ENCODE results near the gene SLC17A1. TPM values are rescaled to one million over a fixed set of nuclear protein-coding genes. Genes with fewer than 3 reads are reported as not detected.

SLC17A1 gene
- total RNA-seq, result not detected in 2 replicates

DNA sequence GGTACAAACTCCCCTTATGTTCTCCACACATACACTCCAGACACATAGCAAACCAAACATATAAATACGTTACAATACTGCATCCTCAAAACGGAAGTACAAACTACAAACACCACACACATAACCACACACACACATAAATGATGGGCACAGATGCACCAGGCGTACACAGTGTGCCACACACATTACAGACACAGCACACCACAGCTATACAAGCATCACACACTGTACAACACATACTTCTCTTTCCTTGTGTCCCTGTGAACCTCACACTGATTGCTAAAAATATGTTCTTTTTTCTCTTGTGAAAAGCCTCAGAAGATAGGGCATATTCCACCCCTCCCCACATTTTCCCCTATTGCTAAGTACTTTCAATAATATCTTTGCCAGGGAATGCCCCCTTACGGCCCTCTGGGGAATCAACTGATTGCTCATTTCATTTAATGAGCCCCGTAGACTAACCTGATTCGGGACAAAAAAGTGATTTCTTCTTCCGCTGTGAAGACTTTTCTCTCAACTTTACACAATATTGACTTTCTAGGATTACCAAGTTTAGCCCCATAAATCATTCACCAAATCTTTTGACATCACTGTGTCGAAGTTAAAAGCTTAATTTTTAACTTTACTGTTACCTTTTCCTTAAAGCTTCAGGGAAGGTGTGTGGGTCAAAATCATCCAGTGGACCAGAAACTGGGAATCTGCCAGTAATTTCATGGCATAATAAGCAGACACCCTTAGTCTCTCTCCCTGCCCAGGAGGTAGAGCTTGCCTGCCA, at the start of gene SLC17A1:
TSS of gene SLC17A1 (minus strand) at position 521 of the 775 bp plus-strand sequence. CDS start 1,495 bp downstream, outside the sequence.
- H3K4me3 ChIP-seq (ENCODE audit: insufficient read depth, low read length), result no peak within 1 kb of the TSS
- no peaks in the 10 kb centered on the region for H3K36me3 ChIP-seq (ENCODE audit: insufficient read depth, low read length)
- DNase-seq (ENCODE audit: insufficient read length, low spot score, missing footprints), result no peak
- H3K79me2 ChIP-seq (ENCODE audit: insufficient read depth, low read length), result no peaks in the 10 kb centered on the region
- H3K27me3 ChIP-seq (ENCODE audit: insufficient read depth, low read length), result no peaks in the 10 kb centered on the region
- no peak within 1 kb of the TSS for H2AFZ ChIP-seq (ENCODE audit: low read length)
- no peak within 1 kb of the TSS for H3K4me2 ChIP-seq (ENCODE audit: insufficient read depth, low read length)
- no peaks in the 10 kb centered on the region for H3K9me3 ChIP-seq (ENCODE audit: low read depth, low read length)
- no peak within 1 kb of the TSS for H3K27ac ChIP-seq (ENCODE audit: low read depth, low read length)
- no peaks in the 10 kb centered on the region for H4K20me1 ChIP-seq (ENCODE audit: insufficient read depth, low read length)
- no peaks in the 10 kb centered on the region for H3K4me1 ChIP-seq (ENCODE audit: insufficient read depth, low read length)
- TF ChIP-seq, protein P1, sequence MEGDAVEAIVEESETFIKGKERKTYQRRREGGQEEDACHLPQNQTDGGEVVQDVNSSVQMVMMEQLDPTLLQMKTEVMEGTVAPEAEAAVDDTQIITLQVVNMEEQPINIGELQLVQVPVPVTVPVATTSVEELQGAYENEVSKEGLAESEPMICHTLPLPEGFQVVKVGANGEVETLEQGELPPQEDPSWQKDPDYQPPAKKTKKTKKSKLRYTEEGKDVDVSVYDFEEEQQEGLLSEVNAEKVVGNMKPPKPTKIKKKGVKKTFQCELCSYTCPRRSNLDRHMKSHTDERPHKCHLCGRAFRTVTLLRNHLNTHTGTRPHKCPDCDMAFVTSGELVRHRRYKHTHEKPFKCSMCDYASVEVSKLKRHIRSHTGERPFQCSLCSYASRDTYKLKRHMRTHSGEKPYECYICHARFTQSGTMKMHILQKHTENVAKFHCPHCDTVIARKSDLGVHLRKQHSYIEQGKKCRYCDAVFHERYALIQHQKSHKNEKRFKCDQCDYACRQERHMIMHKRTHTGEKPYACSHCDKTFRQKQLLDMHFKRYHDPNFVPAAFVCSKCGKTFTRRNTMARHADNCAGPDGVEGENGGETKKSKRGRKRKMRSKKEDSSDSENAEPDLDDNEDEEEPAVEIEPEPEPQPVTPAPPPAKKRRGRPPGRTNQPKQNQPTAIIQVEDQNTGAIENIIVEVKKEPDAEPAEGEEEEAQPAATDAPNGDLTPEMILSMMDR (IDR thresholded peaks at IDR 0.05; ENCODE audit: extremely low read depth, low read depth, low read length), result no peak

- Histone ChIP-seq H3K9me3 (ENCODE audit: low read depth, low read length) (no peaks in the 10 kb centered on the region), H3K4me1 (ENCODE audit: insufficient read depth, low read length) (peaks cover 9% of the 10 kb centered on the region), H3K4me2 (ENCODE audit: insufficient read depth, low read length) (no peak overlapping the region), H3K27me3 (ENCODE audit: insufficient read depth, low read length) (no peaks in the 10 kb centered on the region), H3K79me2 (ENCODE audit: insufficient read depth, low read length) (no peaks in the 10 kb centered on the region), H3K27ac (ENCODE audit: low read depth, low read length) (no peak overlapping the region), H3K36me3 (ENCODE audit: insufficient read depth, low read length) (no peaks in the 10 kb centered on the region), H4K20me1 (ENCODE audit: insufficient read depth, low read length) (no peaks in the 10 kb centered on the region), H3K4me3 (ENCODE audit: insufficient read depth, low read length) (no peak overlapping the region), H2AFZ (ENCODE audit: low read length) (no peak overlapping the region)
- TF ChIP-seq, protein P1 (IDR thresholded peaks at IDR 0.05; ENCODE audit: extremely low read depth, low read depth, low read length), result no peak
- no peak for DNase-seq (ENCODE audit: insufficient read length, low spot score, missing footprints)
Observed at GRCh38 chr6:25880601-25881000, 48.7 kb upstream of the SLC17A1 start.

- H3K4me3 ChIP-seq (ENCODE audit: insufficient read depth, low read length), result no peak overlapping the region
- no peak for DNase-seq (ENCODE audit: insufficient read length, low spot score, missing footprints)
- no peak overlapping the region for H2AFZ ChIP-seq (ENCODE audit: low read length)
- TF ChIP-seq, protein P1 (IDR thresholded peaks at IDR 0.05; ENCODE audit: extremely low read depth, low read depth, low read length), result no peak
- H4K20me1 ChIP-seq (ENCODE audit: insufficient read depth, low read length), result no peaks in the 10 kb centered on the region
- no peaks in the 10 kb centered on the region for H3K27me3 ChIP-seq (ENCODE audit: insufficient read depth, low read length)
- no peaks in the 10 kb centered on the region for H3K36me3 ChIP-seq (ENCODE audit: insufficient read depth, low read length)
- peaks cover 3% of the 10 kb centered on the region for H3K4me1 ChIP-seq (ENCODE audit: insufficient read depth, low read length)
- no peaks in the 10 kb centered on the region for H3K79me2 ChIP-seq (ENCODE audit: insufficient read depth, low read length)
- no peak overlapping the region for H3K27ac ChIP-seq (ENCODE audit: low read depth, low read length)
- no peaks in the 10 kb centered on the region for H3K9me3 ChIP-seq (ENCODE audit: low read depth, low read length)
- H3K4me2 ChIP-seq (ENCODE audit: insufficient read depth, low read length), result no peak overlapping the region
Observed at GRCh38 chr6:25878721-25879322, 47.0 kb upstream of the SLC17A1 start.

GRCh38 chr6:25875926-25876602, 44.2 kb upstream of the SLC17A1 start:
- Histone ChIP-seq H4K20me1 (ENCODE audit: insufficient read depth, low read length) (no peaks in the 10 kb centered on the region), H2AFZ (ENCODE audit: low read length) (no peak overlapping the region), H3K4me1 (ENCODE audit: insufficient read depth, low read length) (no peaks in the 10 kb centered on the region), H3K27me3 (ENCODE audit: insufficient read depth, low read length) (no peaks in the 10 kb centered on the region), H3K79me2 (ENCODE audit: insufficient read depth, low read length) (no peaks in the 10 kb centered on the region), H3K9me3 (ENCODE audit: low read depth, low read length) (no peaks in the 10 kb centered on the region), H3K4me3 (ENCODE audit: insufficient read depth, low read length) (no peak overlapping the region), H3K27ac (ENCODE audit: low read depth, low read length) (no peak overlapping the region), H3K4me2 (ENCODE audit: insufficient read depth, low read length) (no peak overlapping the region), H3K36me3 (ENCODE audit: insufficient read depth, low read length) (no peaks in the 10 kb centered on the region)
- DNase-seq (ENCODE audit: insufficient read length, low spot score, missing footprints), result no peak
- TF ChIP-seq, protein P1 (IDR thresholded peaks at IDR 0.05; ENCODE audit: extremely low read depth, low read depth, low read length), result no peak
